Measurements from ENCODE around the gene ZNF784. TPM values are rescaled to one million over a fixed set of nuclear protein-coding genes. Genes with fewer than 3 reads are reported as not detected.
A peak's percentile ranks its signal among the peaks of the same experiment; 100 is the strongest.

ZNF784 gene
- total and polyA plus RNA-seq, 2 of the 13 experiments (the other 11 are each of a cell fraction or from before 2014, with no cell fraction given), result 4.1 to 4.2 TPM

GRCh38 chr19:55588738-55589137, 35.6 kb downstream of the ZNF784 start (continued):
- TF ChIP-seq, protein P1, sequence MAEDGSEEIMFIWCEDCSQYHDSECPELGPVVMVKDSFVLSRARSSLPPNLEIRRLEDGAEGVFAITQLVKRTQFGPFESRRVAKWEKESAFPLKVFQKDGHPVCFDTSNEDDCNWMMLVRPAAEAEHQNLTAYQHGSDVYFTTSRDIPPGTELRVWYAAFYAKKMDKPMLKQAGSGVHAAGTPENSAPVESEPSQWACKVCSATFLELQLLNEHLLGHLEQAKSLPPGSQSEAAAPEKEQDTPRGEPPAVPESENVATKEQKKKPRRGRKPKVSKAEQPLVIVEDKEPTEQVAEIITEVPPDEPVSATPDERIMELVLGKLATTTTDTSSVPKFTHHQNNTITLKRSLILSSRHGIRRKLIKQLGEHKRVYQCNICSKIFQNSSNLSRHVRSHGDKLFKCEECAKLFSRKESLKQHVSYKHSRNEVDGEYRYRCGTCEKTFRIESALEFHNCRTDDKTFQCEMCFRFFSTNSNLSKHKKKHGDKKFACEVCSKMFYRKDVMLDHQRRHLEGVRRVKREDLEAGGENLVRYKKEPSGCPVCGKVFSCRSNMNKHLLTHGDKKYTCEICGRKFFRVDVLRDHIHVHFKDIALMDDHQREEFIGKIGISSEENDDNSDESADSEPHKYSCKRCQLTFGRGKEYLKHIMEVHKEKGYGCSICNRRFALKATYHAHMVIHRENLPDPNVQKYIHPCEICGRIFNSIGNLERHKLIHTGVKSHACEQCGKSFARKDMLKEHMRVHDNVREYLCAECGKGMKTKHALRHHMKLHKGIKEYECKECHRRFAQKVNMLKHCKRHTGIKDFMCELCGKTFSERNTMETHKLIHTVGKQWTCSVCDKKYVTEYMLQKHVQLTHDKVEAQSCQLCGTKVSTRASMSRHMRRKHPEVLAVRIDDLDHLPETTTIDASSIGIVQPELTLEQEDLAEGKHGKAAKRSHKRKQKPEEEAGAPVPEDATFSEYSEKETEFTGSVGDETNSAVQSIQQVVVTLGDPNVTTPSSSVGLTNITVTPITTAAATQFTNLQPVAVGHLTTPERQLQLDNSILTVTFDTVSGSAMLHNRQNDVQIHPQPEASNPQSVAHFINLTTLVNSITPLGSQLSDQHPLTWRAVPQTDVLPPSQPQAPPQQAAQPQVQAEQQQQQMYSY (CRISPR knock-in tag; IDR thresholded peaks at IDR 0.05), result no peak
- no peak for TF ChIP-seq NFYB (CRISPR knock-in tag; IDR thresholded peaks at IDR 0.05)
- no peak for TF ChIP-seq SNAI1 (CRISPR knock-in tag; IDR thresholded peaks at IDR 0.05; ENCODE audit: borderline replicate concordance)
- TF ChIP-seq ZNF205 (CRISPR knock-in tag; IDR thresholded peaks at IDR 0.05), result no peak

- 2% methylated on average over 18 of the region's 40 CpGs for WGBS (ENCODE audit: low lambda C conversion rate)
- no TSS peak for BruUV-seq (replicated peaks)
- ChIA-PET POLR2A (interaction anchor here (1.7 to 5.3 kb wide), 2 partner anchors 13 to 40 kb away, joined by 4 to 66 read pairs; partner anchors contain the start of genes FIZ1 and ZNF524), CTCF (ENCODE audit: low intra/inter-chr PET ratio, low total read pairs) (no interaction called here)
- peak overlapping the region; percentile 89 for H3K4me2 ChIP-seq (ENCODE audit: low read depth, low read length)
- no peak overlapping the region for H2AFZ ChIP-seq (ENCODE audit: low read length)
- no peaks in the 10 kb centered on the region for H3K9me3 ChIP-seq (ENCODE audit: low read length)
- peak overlapping the region; percentile 25 to 88 (median 51) for H3K4me3 ChIP-seq (replicated peaks in 1 of 3; ENCODE audit: insufficient read depth in 1 of 3, low read depth in 2 of 3, low read length in 3 of 3)
- H4K20me1 ChIP-seq (ENCODE audit: insufficient read depth, low read length), result no peaks in the 10 kb centered on the region
- H3K4me1 ChIP-seq (ENCODE audit: insufficient read depth, low read length), result peaks cover 34% of the 10 kb centered on the region
- ATAC-seq (peak; percentile 86), DNase-seq (ENCODE audit: low spot score) (peak; percentile 93), FAIRE-seq (peak; percentile 92)
- no peaks in the 10 kb centered on the region for H3K36me3 ChIP-seq (replicated peaks in 1 of 2; ENCODE audit: control insufficient read depth in 1 of 2, insufficient read depth in 2 of 2, low read length in 2 of 2)
- intact Hi-C loops (cut with micrococcal nuclease; ENCODE audit: unreplicated experiment) (loop anchor here (2.0 to 10.0 kb wide), 3 partner anchors 14 to 72 kb away; partner anchors contain the start of gene ZNF524), in situ Hi-C loops (cut with HindIII; ENCODE audit: extremely low pct_ligation_motif_present, low pct_unique_long_range_greater_than_20kb) (no loop called here)
- peak overlapping the region; percentile 41 for H3K27ac ChIP-seq (ENCODE audit: extremely low read length, insufficient read depth, low read length)
- peak overlapping the region; percentile 3; the same call in 1 of the 2 replicates for H3K9ac ChIP-seq (ENCODE audit: insufficient read depth, low read depth, low read length)
- H3K27me3 ChIP-seq (ENCODE audit: control insufficient read depth in 1 of 2, insufficient read depth in 2 of 2, low read length in 2 of 2), result no peaks in the 10 kb centered on the region; a peak in 1 of 5 replicates
- no peaks in the 10 kb centered on the region for H3K79me2 ChIP-seq (ENCODE audit: insufficient read depth, low read length)
- TF ChIP-seq KDM6A (CRISPR knock-in tag; IDR thresholded peaks at IDR 0.05; ENCODE audit: low read depth), result no peak
- TF ChIP-seq ZFY (CRISPR knock-in tag; IDR thresholded peaks at IDR 0.05), result no peak
- TF ChIP-seq, protein P2, sequence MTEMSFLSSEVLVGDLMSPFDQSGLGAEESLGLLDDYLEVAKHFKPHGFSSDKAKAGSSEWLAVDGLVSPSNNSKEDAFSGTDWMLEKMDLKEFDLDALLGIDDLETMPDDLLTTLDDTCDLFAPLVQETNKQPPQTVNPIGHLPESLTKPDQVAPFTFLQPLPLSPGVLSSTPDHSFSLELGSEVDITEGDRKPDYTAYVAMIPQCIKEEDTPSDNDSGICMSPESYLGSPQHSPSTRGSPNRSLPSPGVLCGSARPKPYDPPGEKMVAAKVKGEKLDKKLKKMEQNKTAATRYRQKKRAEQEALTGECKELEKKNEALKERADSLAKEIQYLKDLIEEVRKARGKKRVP (CRISPR knock-in tag; IDR thresholded peaks at IDR 0.05), result no peak
- TF ChIP-seq ZNF747 (CRISPR knock-in tag; IDR thresholded peaks at IDR 0.05; ENCODE audit: borderline replicate concordance), result no peak
- TF ChIP-seq SALL2 (CRISPR knock-in tag; IDR thresholded peaks at IDR 0.05), result no peak
- TF ChIP-seq CREB1 (IDR thresholded peaks at IDR 0.05), result no peak
- TF ChIP-seq CREB1 (CRISPR knock-in tag; IDR thresholded peaks at IDR 0.05), result peak; percentile 44; the same call in 1 of the 2 replicates
- no peak for TF ChIP-seq ZNF607 (CRISPR knock-in tag; IDR thresholded peaks at IDR 0.05; ENCODE audit: borderline replicate concordance)
- peak; percentile 88 for TF ChIP-seq RFX1 (IDR thresholded peaks at IDR 0.05)
- TF ChIP-seq, protein P3, sequence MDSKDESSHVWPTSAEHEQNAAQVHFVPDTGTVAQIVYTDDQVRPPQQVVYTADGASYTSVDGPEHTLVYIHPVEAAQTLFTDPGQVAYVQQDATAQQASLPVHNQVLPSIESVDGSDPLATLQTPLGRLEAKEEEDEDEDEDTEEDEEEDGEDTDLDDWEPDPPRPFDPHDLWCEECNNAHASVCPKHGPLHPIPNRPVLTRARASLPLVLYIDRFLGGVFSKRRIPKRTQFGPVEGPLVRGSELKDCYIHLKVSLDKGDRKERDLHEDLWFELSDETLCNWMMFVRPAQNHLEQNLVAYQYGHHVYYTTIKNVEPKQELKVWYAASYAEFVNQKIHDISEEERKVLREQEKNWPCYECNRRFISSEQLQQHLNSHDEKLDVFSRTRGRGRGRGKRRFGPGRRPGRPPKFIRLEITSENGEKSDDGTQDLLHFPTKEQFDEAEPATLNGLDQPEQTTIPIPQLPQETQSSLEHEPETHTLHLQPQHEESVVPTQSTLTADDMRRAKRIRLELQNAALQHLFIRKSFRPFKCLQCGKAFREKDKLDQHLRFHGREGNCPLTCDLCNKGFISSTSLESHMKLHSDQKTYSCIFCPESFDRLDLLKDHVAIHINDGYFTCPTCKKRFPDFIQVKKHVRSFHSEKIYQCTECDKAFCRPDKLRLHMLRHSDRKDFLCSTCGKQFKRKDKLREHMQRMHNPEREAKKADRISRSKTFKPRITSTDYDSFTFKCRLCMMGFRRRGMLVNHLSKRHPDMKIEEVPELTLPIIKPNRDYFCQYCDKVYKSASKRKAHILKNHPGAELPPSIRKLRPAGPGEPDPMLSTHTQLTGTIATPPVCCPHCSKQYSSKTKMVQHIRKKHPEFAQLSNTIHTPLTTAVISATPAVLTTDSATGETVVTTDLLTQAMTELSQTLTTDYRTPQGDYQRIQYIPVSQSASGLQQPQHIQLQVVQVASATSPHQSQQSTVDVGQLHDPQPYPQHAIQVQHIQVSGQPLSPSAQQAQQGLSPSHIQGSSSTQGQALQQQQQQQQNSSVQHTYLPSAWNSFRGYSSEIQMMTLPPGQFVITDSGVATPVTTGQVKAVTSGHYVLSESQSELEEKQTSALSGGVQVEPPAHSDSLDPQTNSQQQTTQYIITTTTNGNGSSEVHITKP (CRISPR knock-in tag; IDR thresholded peaks at IDR 0.05; ENCODE audit: low read depth), result no peak
- no peak for TF ChIP-seq ZNF446 (CRISPR knock-in tag; IDR thresholded peaks at IDR 0.05)
Observed at GRCh38 chr19:55586976-55587668, 37.2 kb downstream of the ZNF784 start.

Measured in HepG2 (cell line).